ENCODE data around the gene NT5DC1.
"Not testable (repeated sequence)": the region's sequence is repeated elsewhere in the genome, so short reads cannot be mapped to it uniquely, and the experiment has no call there.

The NT5DC1 gene

DNA sequence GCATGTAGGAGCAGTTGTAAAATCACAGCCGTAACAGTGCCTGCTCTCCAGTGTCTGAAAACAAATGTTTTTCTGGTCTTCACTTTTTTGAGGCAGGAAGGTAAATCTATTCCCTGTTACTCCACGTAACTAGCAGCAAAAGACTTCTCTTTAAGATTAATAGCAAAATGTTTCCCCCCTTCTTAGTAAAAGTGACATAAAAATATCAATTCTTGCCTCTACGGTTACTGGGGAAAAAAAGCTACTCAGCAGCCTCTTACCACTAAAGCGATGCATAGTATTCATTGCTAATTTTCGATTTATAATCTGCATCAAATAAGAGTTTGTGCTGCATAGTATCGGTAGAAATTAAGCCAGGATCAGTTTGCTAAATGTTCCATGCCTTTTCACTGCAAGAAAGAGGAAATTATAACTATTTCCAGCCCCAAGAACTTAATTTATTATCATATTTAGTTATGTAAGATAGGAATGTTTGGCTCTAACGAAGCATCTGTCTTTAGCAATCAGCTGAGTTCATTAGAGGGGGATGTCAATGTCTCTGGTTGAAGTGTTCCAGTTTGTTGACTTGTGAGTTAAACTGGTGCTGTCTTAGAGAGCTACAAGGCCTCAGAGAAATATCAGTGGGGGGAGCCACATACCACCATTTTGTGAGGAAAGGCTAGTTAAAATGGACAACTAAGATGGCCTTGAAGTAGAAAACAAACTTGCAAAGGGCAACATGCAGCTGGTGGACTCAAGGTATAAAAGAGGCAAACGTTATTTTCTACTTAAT, 179.7 kb downstream of the NT5DC1 start:
- DNase-seq, result peak in 1 of 2 donors; percentile 29

DNA sequence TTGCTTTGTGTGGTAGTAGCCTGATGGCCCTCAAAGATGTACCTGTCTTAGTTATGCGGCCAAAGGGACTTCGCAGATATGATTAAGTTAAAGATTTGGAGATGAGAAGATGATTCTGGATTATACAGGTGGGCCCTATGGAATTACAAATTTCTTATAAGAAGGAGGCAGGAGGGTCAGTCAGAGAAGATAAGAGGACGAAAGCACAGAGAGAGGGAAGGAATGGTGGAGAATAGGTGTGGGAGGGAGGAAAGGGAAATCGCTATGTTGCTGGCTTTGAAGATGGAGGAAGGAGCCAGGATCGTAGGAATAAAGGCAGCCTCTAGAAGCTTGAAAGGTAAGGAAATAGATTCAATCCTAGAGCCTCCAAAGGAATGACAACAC, 180.3 kb downstream of the NT5DC1 start:
- no peak for DNase-seq

DNA sequence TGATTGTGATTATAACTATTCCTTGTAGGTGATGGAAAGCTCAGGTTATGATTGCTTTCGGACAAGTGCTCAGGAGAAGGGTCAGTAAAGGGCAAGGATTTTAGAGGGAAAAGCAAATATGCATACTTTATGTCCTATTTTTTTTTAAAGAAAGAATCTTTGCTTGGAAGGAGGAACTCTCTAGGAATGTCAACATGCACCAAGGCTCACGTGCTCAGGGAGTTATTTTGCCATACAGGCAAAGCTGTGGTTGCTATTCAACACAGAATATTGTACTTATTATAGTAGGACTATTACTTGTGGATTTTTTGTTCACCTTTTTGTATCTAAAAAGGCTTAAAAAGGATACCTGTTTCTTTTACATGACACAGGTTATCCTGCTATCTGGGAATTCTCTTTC, 182.0 kb downstream of the NT5DC1 start:
- DNase-seq, result no peak

DNA sequence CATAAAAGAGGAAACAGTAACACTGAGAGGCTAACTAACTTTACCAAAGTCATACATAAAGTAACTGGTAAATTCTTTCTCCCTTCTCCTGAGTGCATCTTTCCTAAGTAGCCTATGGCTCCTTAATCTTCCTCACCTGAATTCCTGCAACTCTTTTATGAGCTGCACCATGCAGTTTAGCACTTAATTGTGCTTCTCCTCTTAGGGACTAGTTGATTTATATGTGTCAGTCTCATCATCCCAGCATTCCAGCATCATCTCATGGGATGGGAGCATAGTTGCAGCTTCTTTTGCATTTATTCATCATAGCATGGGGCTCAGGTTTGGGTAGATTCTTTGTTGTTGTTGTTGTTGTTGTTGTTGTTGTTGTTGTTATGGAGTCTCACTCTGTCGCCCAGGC, 182.5 kb downstream of the NT5DC1 start:
- DNase-seq, result no peak

DNA sequence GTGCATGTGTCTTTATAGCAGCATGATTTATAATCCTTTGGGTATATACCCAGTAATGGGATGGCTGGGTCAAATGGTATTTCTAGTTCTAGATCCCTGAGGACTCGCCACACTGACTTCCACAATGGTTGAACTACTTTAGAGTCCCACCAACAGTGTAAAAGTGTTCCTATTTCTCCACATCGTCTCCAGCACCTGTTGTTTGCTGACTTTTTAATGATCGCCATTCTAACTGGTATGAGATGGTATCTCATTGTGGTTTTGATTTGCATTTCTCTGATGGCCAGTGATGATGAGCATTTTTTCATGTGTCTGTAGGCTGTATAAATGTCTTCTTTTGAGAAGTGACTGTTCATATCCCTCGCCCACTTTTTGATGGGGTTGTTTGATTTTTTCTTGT, 184.3 kb downstream of the NT5DC1 start:
- DNase-seq, result not testable (repeated sequence)

DNA sequence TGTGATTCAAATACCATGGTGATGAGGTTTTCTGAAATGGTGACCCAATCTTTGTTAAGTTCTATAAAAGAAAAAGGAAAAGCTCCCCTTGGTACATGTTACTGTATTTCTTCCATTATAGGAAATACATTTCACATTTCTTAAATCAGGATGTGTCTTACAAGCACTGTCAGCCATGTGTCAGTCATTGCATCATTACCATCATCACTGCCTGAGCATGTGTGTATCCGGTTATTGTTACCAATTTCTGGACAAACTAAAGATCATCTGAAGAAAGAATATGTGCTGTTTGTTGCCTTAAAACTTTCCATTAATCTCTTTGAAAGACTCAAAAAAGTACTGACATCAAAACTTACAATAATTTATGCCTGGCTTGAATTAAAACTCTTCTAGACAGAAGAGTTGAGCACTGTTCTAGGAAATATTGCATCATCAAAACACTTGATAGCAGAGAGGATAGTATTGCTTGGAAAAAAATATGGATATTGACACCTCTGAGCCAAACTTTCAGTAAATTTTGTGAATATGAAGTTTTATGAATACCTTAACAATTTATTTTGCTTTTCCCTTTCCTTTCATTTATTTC, 186.2 kb downstream of the NT5DC1 start:
- no peak for DNase-seq

DNA sequence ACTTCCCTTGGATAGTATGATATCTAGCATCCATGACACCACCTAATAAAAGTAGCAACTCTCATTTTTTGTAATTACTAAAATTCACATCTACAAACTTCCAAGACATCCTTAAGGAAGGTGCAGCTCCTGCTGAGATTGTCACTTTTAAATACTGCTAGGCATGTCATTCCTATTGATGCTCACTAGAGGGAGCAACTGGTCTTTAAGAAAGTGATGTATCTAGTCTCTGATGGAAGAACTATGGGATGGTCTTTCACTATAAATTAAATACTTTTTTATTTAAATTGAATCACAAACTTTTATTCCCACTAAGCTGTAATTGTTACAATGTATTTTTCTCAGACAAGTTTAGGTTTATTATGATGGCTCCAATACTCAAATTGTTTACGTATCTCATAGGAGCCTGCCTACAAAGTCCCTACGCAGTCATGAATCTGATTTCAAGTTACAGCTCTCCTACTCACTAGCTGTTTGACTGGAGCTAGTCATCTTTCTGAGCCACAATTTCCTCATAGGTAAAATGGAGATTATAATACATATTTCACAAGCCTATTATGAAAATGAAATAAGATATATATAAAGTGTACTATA, 187.1 kb downstream of the NT5DC1 start:
- DNase-seq, result peak in 1 of 2 donors; percentile 65

DNA sequence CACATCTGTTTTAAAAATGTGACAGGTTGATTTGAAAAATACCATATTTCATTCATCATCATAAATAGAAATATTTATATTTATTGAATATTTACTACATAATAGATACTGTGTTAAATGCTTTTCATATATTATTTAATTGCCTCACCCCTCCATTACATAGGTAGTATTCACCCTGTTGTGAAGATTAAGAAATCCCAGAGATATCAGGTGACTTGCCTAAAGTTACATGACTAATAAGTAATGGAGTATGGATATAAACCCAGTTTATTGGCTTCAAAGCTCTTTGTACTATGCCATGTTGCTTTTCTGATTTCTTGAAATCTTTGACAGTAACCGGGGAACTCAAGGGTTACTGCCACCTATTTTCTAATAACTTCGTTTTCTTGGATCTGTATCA, 189.2 kb downstream of the NT5DC1 start:
- DNase-seq, result no peak

DNA sequence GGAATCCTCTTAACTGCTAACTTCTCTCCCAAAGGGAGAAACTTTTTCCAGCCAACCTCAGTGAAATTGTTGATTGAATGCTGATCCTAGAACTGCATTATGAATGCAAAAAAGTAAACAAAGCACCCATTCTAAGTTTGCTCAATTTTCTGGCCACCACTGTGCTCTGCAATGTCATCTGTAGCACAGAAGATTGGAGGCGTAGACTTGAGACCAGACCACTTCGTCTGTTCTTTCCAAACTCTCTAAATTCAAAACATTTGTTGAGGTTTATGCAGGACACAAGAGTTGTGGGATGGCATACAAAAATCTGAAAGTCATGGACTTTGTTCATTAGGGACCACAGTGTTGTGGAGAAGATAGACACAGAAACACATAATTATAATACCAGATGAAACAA, 190.1 kb downstream of the NT5DC1 start:
- no peak for DNase-seq

DNA sequence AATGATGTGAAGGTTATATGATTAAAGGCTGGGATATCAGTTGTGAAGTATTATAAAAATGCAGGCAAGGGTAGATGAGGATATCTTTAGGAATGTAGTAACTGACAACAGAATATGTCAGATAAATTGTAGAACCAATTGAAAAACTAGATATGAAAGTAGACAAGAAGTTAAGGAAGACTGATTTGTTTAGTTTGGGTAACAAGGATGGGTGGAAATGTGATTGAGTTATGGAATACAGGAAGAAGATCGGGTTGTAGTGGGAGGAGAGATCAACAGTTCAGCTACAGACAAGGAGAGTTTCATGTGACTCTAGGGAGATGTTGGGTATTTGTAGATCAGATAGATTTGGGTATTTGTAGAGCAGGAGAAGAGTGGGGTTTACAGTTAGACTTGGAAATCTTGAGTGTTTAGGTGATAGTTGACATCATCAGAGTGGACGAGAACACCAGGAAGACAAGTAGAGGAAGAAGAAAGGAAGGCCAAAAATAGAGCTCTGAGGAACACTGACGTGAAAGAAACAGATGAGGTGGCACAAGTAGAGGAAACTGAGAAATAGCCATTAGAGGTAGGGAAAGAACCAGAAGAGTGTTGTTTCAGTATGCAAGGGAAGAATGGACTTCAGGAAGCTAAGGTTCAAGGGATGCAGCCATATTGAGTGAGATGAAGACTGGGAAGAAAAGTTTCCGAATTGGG, 191.2 kb downstream of the NT5DC1 start:
- no peak for DNase-seq

DNA sequence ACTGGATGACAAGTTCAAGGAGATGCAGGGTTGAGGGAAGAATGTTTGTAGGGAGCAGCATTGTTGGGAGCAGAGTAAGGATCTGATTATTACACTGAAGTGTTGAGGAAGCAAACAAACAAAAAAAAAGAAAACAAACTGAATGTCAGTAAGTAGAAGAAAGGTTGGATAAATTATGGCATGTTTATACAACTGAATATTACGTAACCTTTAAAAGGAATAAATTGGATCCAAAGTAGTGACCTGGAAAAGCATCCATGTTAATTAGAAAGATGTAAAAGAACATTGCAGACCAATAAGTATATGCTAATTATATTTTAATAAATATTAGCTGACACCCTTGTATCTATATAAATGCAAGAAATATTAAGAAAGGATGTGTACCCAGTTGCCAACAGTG, 191.9 kb downstream of the NT5DC1 start:
- no peak for DNase-seq

DNA sequence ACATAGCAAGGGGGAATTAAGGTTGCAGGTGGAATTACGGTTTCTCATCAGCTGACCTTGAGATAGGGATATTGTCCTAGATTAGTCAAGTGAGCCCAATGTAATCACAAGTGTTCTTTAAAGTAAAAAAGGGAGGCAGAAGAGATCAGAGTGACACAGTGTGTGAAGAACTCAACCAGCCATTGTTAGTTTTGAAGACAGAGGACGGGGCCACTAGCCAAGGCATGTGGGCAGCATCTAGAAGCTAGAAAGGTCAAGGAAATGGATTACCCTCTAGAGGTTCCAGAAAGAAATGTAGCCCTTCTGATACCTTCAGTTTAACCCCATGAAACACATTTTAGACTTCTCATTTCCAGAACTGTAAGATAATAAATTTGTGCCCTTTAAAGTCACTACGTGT, 197.6 kb downstream of the NT5DC1 start:
- no peak for DNase-seq

DNA sequence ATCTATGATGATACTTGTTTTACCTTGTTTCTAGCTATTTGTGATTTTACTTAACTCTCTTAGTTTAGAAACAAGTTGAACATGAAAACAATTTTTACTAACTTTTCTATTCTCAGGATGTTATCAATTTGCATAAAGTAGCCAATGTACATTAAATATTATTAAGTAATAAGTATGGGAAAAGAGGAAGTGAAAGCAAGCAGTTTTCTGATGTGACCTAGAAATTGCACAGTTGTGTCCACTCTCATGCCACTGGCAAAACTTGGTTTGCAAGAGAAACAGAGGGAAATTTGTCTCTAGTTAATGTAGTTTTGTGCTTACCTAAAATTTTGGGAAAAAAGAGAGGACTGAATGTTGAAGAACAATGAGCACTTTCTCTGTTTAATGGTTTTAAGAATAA, 198.3 kb downstream of the NT5DC1 start:
- DNase-seq, result no peak

All from CD4-positive, alpha-beta T cell treated with Interleukin-4 for 1 hour (primary cell).